ENCODE data around the gene ATP8A2. TPM values are rescaled to one million over a fixed set of nuclear protein-coding genes. Genes with fewer than 3 reads are reported as not detected.

The ATP8A2 gene
- total RNA-seq, 4 donors from 2014 or later, result not detected

- Histone ChIP-seq H3K36me3 (no peaks in the 10 kb centered on the region), H3K9me3 (no peaks in the 10 kb centered on the region), H3K27ac (no peak overlapping the region), H3K4me1 (no peaks in the 10 kb centered on the region), H3K27me3 (peaks cover 0 to 3% (median 2%) of the 10 kb centered on the region in 3 donors), H3K4me3 (no peak overlapping the region)
- intact Hi-C loops (cut with DNase I; ENCODE audit: low total_unique reads), result no loop called here
- ATAC-seq, result no peak
- TF ChIP-seq POLR2A (IDR thresholded peaks at IDR 0.05) (no peak), CTCF (IDR thresholded peaks at IDR 0.05 in 4 of 5, conservative IDR thresholded peaks at IDR 0.05 in 1 of 5) (no peak)
- no peak for DNase-seq
- in situ Hi-C loops (cut with MboI; ENCODE audit: low sequenced_read_pairs in 4 of 4), result no loop called here
Observed at GRCh38 chr13:25421612-25422011, 49.8 kb downstream of the ATP8A2 start.

- ATAC-seq (no peak), DNase-seq (no peak)
- peaks cover 0 to 3% (median 2%) of the 10 kb centered on the region in 3 donors for H3K27me3 ChIP-seq
- no peaks in the 10 kb centered on the region for H3K4me1 ChIP-seq
- H3K27ac ChIP-seq, result no peak overlapping the region
- no peaks in the 10 kb centered on the region for H3K36me3 ChIP-seq
- no peaks in the 10 kb centered on the region for H3K9me3 ChIP-seq
- TF ChIP-seq POLR2A (IDR thresholded peaks at IDR 0.05) (no peak), CTCF (IDR thresholded peaks at IDR 0.05 in 4 of 5, conservative IDR thresholded peaks at IDR 0.05 in 1 of 5) (no peak)
- in situ Hi-C loops (cut with MboI; ENCODE audit: low sequenced_read_pairs in 4 of 4), result no loop called here
- intact Hi-C loops (cut with DNase I; ENCODE audit: low total_unique reads), result no loop called here
- H3K4me3 ChIP-seq, result no peak overlapping the region
Observed at GRCh38 chr13:25422153-25422552, 50.4 kb downstream of the ATP8A2 start.

DNA sequence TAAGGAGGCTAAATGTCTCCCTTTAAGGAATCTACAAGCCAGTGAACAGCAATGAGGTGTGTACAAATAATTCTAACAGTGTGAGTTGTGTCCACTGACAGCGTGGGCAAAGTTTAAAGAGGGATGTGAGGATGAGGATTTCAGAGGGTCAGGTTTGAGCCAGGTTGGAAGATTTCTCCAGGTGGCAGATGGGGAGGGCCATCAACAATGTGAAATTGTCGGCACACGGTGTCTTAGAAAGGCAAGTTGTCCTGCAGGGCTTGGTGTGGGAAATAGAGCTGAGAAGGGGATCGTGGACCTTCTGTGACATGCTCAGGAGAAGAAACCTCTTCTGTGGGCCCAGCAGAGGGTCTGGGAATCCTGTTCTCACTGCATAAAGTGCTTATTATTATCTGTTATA lies 52.1 kb downstream of the ATP8A2 start:
- ATAC-seq, result no peak
- H3K27ac ChIP-seq, result no peak overlapping the region
- no peak overlapping the region for H3K4me3 ChIP-seq
- TF ChIP-seq POLR2A (IDR thresholded peaks at IDR 0.05) (no peak), CTCF (IDR thresholded peaks at IDR 0.05 in 4 of 5, conservative IDR thresholded peaks at IDR 0.05 in 1 of 5) (no peak)
- H3K36me3 ChIP-seq, result no peaks in the 10 kb centered on the region
- intact Hi-C loops (cut with DNase I; ENCODE audit: low total_unique reads), result no loop called here
- no peaks in the 10 kb centered on the region for H3K4me1 ChIP-seq
- no peak for DNase-seq
- no peaks in the 10 kb centered on the region for H3K9me3 ChIP-seq
- in situ Hi-C loops (cut with MboI; ENCODE audit: low sequenced_read_pairs in 4 of 4), result no loop called here
- H3K27me3 ChIP-seq, result no peaks in the 10 kb centered on the region

DNA sequence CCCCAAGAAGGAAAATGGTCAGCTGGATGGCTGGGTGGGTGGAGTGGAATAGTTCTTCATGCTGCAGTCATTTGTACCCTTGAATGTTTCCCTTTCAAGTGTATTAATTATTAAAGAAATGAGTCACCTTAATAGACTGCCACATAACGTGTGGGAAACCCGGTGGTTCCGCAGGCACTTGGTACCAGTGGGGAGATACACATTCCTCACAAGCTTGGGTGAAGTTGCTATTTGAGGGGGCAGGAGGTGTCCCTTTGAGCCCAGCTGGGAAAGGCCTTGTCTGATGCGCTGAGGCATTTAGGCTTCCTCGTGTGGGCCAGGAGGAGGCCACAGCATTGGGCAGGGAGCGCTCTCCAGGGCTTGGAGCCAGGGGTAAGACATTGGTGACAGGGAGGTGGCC lies 57.7 kb downstream of the ATP8A2 start:
- ATAC-seq (no peak), DNase-seq (no peak)
- intact Hi-C loops (cut with DNase I; ENCODE audit: low total_unique reads), result no loop called here
- no peaks in the 10 kb centered on the region for H3K27me3 ChIP-seq
- TF ChIP-seq CTCF (IDR thresholded peaks at IDR 0.05 in 4 of 5, conservative IDR thresholded peaks at IDR 0.05 in 1 of 5) (no peak), POLR2A (IDR thresholded peaks at IDR 0.05) (no peak)
- no peaks in the 10 kb centered on the region for H3K4me1 ChIP-seq
- no peaks in the 10 kb centered on the region for H3K36me3 ChIP-seq
- in situ Hi-C loops (cut with MboI; ENCODE audit: low sequenced_read_pairs in 4 of 4), result no loop called here
- no peak overlapping the region for H3K4me3 ChIP-seq
- H3K27ac ChIP-seq, result no peak overlapping the region
- no peaks in the 10 kb centered on the region for H3K9me3 ChIP-seq

DNA sequence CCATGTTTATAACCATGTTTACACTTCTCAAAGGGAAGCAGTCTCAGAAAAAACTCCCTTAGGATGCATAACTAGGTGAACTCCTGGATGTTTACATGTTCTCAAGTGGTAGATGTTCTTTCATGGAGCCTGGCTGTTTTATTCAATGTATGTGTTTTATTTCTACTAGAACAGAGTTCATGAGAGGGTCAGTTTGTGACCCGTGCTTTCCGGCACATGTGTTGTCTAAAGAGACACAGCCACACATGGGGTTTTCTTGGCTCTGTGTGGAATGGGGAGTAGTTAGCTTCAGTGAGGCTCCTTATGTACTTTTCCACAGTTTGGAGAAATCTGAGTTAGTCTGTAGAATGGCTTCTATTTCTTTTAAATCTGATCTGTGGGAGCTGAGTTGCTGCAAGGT lies 60.9 kb downstream of the ATP8A2 start:
- no peak for ATAC-seq
- H3K27me3 ChIP-seq, result no peaks in the 10 kb centered on the region
- no peak overlapping the region for H3K4me3 ChIP-seq
- H3K9me3 ChIP-seq, result no peaks in the 10 kb centered on the region
- no peak overlapping the region for H3K27ac ChIP-seq
- no peaks in the 10 kb centered on the region for H3K4me1 ChIP-seq
- H3K36me3 ChIP-seq, result no peaks in the 10 kb centered on the region
- in situ Hi-C loops (cut with MboI; ENCODE audit: low sequenced_read_pairs in 4 of 4), result no loop called here
- intact Hi-C loops (cut with DNase I; ENCODE audit: low total_unique reads), result no loop called here
- TF ChIP-seq CTCF (IDR thresholded peaks at IDR 0.05 in 4 of 5, conservative IDR thresholded peaks at IDR 0.05 in 1 of 5), result no peak
- no peak for TF ChIP-seq POLR2A (IDR thresholded peaks at IDR 0.05)
- DNase-seq, result no peak
